Fibroblast of lung (primary cell): ENCODE results near the gene LDLRAD4. TPM values are rescaled to one million over a fixed set of nuclear protein-coding genes. Genes with fewer than 3 reads are reported as not detected.

ENCODE experiments used
- DNase-seq, 2 donors: peaks; one replicate each; pipeline versions ENCODE4 v3.0.0 to v3.0.0-alpha.2; 2010; ENCODE audit warnings: low read depth in 2 of 2
- H2AFZ ChIP-seq: 2 replicates; pipeline ENCODE4 v1.5.1; 2012; ENCODE audit warnings: low read length, control low read depth, inconsistent platforms
- H3K27ac ChIP-seq: 2 replicates; pipeline ENCODE4 v1.5.1; 2011; ENCODE audit warnings: low read length, control low read depth; ENCODE audit not compliant: insufficient read depth
- H3K27me3 ChIP-seq: 2 replicates; pipeline ENCODE4 v1.5.1; 2011; ENCODE audit warnings: mild to moderate bottlenecking, low read length; ENCODE audit not compliant: control insufficient read depth, insufficient read depth
- H3K36me3 ChIP-seq: 2 replicates; pipeline ENCODE4 v1.5.1; 2011; ENCODE audit warnings: low read length; ENCODE audit not compliant: control insufficient read depth, insufficient read depth
- H3K4me1 ChIP-seq: 2 replicates; pipeline ENCODE4 v1.5.1; 2011; ENCODE audit warnings: low read length; ENCODE audit not compliant: control insufficient read depth, insufficient read depth; ENCODE audit errors: extremely low read depth
- H3K4me2 ChIP-seq: 2 replicates; pipeline ENCODE4 v1.5.1; 2011; ENCODE audit warnings: low read length, control low read depth; ENCODE audit not compliant: insufficient read depth; ENCODE audit errors: extremely low read depth
- H3K4me3 ChIP-seq, 4 experiments: fragments of 200-600 bp in 1 of 4; sonication (generic) in 1 of 4; replicated peaks in 1 of 4; 2 replicates each; pipeline ENCODE4 v1.5.1; 2011 to 2016; ENCODE audit warnings: low read length in 4 of 4, low read depth in 3 of 4, mild to moderate bottlenecking in 3 of 4, control low read depth in 2 of 4, inconsistent platforms in 1 of 4, mixed read lengths in 1 of 4; ENCODE audit not compliant: insufficient read depth in 1 of 4; ENCODE audit errors: control extremely low read depth in 1 of 4
- H3K79me2 ChIP-seq: 2 replicates; pipeline ENCODE4 v1.5.1; 2012; ENCODE audit warnings: mild to moderate bottlenecking, low read length, inconsistent platforms; ENCODE audit not compliant: control insufficient read depth, insufficient read depth
- H3K9ac ChIP-seq: 2 replicates; pipeline ENCODE4 v1.5.1; 2011; ENCODE audit warnings: mild to moderate bottlenecking, low read length, control low read depth; ENCODE audit not compliant: insufficient read depth
- H3K9me3 ChIP-seq: 2 replicates; pipeline ENCODE4 v1.5.1; 2012; ENCODE audit warnings: low read depth, low read length; ENCODE audit not compliant: control insufficient read depth, insufficient read depth
- H4K20me1 ChIP-seq: 2 replicates; pipeline ENCODE4 v1.5.1; 2011; ENCODE audit warnings: low read length; ENCODE audit not compliant: control insufficient read depth, insufficient read depth; ENCODE audit errors: extremely low read depth
- CTCF ChIP-seq, 2 donors: IDR thresholded peaks in 1 of 2; conservative IDR thresholded peaks in 1 of 2; 1 replicate in 1 of 2; 2 replicates in 1 of 2; pipeline ENCODE4 v1.5.1; 2011 to 2012; ENCODE audit warnings: low read length in 2 of 2, control low read depth in 1 of 2, inconsistent platforms in 1 of 2, low read depth in 1 of 2, mild to moderate bottlenecking in 1 of 2
- EZH2 ChIP-seq: IDR thresholded peaks from 2 replicates; pipeline ENCODE4 v1.5.1; 2012; ENCODE audit warnings: low read length, control low read depth, mild to moderate bottlenecking; ENCODE audit errors: missing control alignments
- polyA plus RNA-seq, 2 donors: library from polyadenylated mRNA; depleted of rRNA in 1 of 2; stranded (reverse) in 1 of 2; unstranded in 1 of 2; fragments of >200 nt; gene quantifications; 2 replicates each; pipeline ENCODE4 v1.2.1, GENCODE V29; 2011 to 2012; ENCODE audit warnings: missing spikeins in 1 of 2
- total RNA-seq: library from RNA; depleted of rRNA; stranded (reverse); fragments of >200 nt; gene quantifications from 2 replicates; pipeline ENCODE4 v1.2.1, GENCODE V29; 2014

Gene LDLRAD4
- total and polyA plus RNA-seq, 2 donors (not counting 1 experiment from before 2014, with no cell fraction given) = not detected

- H3K36me3 ChIP-seq = no peaks in the 10 kb centered on the region
- no peaks in the 10 kb centered on the region for H3K4me1 ChIP-seq
- H3K9me3 ChIP-seq = no peaks in the 10 kb centered on the region
- no peaks in the 10 kb centered on the region for H4K20me1 ChIP-seq
- no peak overlapping the region for H3K4me3 ChIP-seq
- H3K79me2 ChIP-seq = no peaks in the 10 kb centered on the region
- TF ChIP-seq CTCF (conservative IDR thresholded peaks at IDR 0.05 in 1 of 2, IDR thresholded peaks at IDR 0.05 in 1 of 2; ENCODE audit: low read depth in 1 of 2, low read length in 2 of 2) (no peak), EZH2 (no peak)
- no peak overlapping the region for H3K4me2 ChIP-seq
- H3K9ac ChIP-seq = no peak overlapping the region
- DNase-seq = no peak
- H3K27ac ChIP-seq = no peak overlapping the region
- H3K27me3 ChIP-seq = no peaks in the 10 kb centered on the region
- no peak overlapping the region for H2AFZ ChIP-seq
These were observed 331.3 kb downstream of the LDLRAD4 start for GRCh38 chr18:13549880-13550232.

- Histone ChIP-seq H3K27me3 (no peaks in the 10 kb centered on the region), H3K4me2 (no peak overlapping the region), H3K79me2 (no peaks in the 10 kb centered on the region), H4K20me1 (no peaks in the 10 kb centered on the region), H3K4me1 (no peaks in the 10 kb centered on the region), H3K9ac (no peak overlapping the region), H2AFZ (no peak overlapping the region), H3K9me3 (no peaks in the 10 kb centered on the region), H3K36me3 (no peaks in the 10 kb centered on the region), H3K4me3 (no peak overlapping the region), H3K27ac (no peak overlapping the region)
- TF ChIP-seq CTCF (conservative IDR thresholded peaks at IDR 0.05 in 1 of 2, IDR thresholded peaks at IDR 0.05 in 1 of 2; ENCODE audit: low read depth in 1 of 2, low read length in 2 of 2) (no peak), EZH2 (no peak)
- no peak for DNase-seq
These were observed 332.1 kb downstream of the LDLRAD4 start for GRCh38 chr18:13550418-13551304.

GRCh38 chr18:13551305-13551603 is 332.7 kb downstream of the LDLRAD4 start:
- TF ChIP-seq CTCF (conservative IDR thresholded peaks at IDR 0.05 in 1 of 2, IDR thresholded peaks at IDR 0.05 in 1 of 2; ENCODE audit: low read depth in 1 of 2, low read length in 2 of 2) (no peak), EZH2 (no peak)
- DNase-seq = no peak
- H3K36me3 ChIP-seq = no peaks in the 10 kb centered on the region
- no peaks in the 10 kb centered on the region for H4K20me1 ChIP-seq
- H3K4me1 ChIP-seq = no peaks in the 10 kb centered on the region
- H3K4me3 ChIP-seq = no peak overlapping the region
- no peak overlapping the region for H3K9ac ChIP-seq
- H3K4me2 ChIP-seq = no peak overlapping the region
- no peaks in the 10 kb centered on the region for H3K9me3 ChIP-seq
- H3K79me2 ChIP-seq = no peaks in the 10 kb centered on the region
- H3K27me3 ChIP-seq = no peaks in the 10 kb centered on the region
- no peak overlapping the region for H2AFZ ChIP-seq
- no peak overlapping the region for H3K27ac ChIP-seq
